GM12878 (cell line): ENCODE results near the gene RNF130. TPM values are rescaled to one million over a fixed set of nuclear protein-coding genes. Genes with fewer than 3 reads are reported as not detected.

Experiments used
- ATAC-seq: fragments of 200-7000 bp; cut with Tn5 transposase; 3 replicates; pipeline ENCODE4 v1.9.1; 2020; ENCODE audit warnings: mild to moderate bottlenecking, moderate library complexity
- BruUV-seq: library from RNA; stranded (reverse); fragments of 400-500 nt; replicated peaks from 2 replicates; lab custom pipeline; 2021; lab: Mats Ljungman, UMichigan
- CTCF ChIA-PET: fragments of 300-600 bp; sonication (Branson Sonifier 250); formaldehyde crosslinking; extraction: SDS; loops from one replicate; lab custom pipeline; 2021; ENCODE audit warnings: inconsistent platforms; lab: Yijun Ruan, JAX
- POLR2A ChIA-PET: fragments of 350-600 bp; formaldehyde crosslinking; extraction: SDS; loops from one replicate; lab custom pipeline; 2021; ENCODE audit warnings: inconsistent platforms; lab: Charles Lee
- RAD21 ChIA-PET: fragments of 300-600 bp; sonication (Branson Sonifier 250); formaldehyde crosslinking; loops from one replicate; lab custom pipeline; 2023; ENCODE audit warnings: antibody characterized with exemption; ENCODE audit not compliant: unreplicated experiment; lab: Charles Lee
- SMC1A ChIA-PET: fragments of 300-600 bp; sonication (Branson Sonifier 250); formaldehyde crosslinking; loops from one replicate; lab custom pipeline; 2023; ENCODE audit not compliant: unreplicated experiment, uncharacterized antibody; lab: Charles Lee
- DNase-seq: peaks from one replicate; pipeline ENCODE4 v3.0.0-alpha.2; 2011; ENCODE audit warnings: low read depth, low spot score
- FAIRE-seq: peaks from 3 replicates; lab custom pipeline; 2011; peaks lifted over from hg19 to GRCh38; lab: Jason Lieb, UNC
- H2AFZ ChIP-seq: 2 replicates; pipeline ENCODE4 v1.6.0; 2011; ENCODE audit warnings: low read depth, low read length, control low read depth; ENCODE audit not compliant: control insufficient read depth
- H3K27ac ChIP-seq: 2 replicates; pipeline ENCODE4 v1.5.1; 2011; ENCODE audit warnings: control low read depth; ENCODE audit not compliant: control insufficient read depth, insufficient read depth
- H3K27me3 ChIP-seq, 2 experiments: replicated peaks in 1 of 2; 2 replicates each; pipeline versions ENCODE4 v1.6.0 to v1.6.1; 2011; ENCODE audit warnings: low read length in 1 of 2; ENCODE audit not compliant: control insufficient read depth in 2 of 2, insufficient read depth in 2 of 2
- H3K36me3 ChIP-seq, 2 experiments: 2 replicates each; pipeline ENCODE4 v1.5.1; 2011; ENCODE audit warnings: low read length in 1 of 2; ENCODE audit not compliant: control insufficient read depth in 2 of 2, insufficient read depth in 2 of 2
- H3K4me1 ChIP-seq: 2 replicates; pipeline ENCODE4 v1.6.1; 2011; ENCODE audit warnings: mild to moderate bottlenecking, low read length, moderate library complexity, mixed read lengths; ENCODE audit not compliant: control insufficient read depth, insufficient read depth
- H3K4me2 ChIP-seq: 2 replicates; pipeline ENCODE4 v1.6.0; 2011; ENCODE audit warnings: control low read depth; ENCODE audit not compliant: control insufficient read depth, insufficient read depth
- H3K4me3 ChIP-seq: fragments of 200-600 bp; sonication (generic); 2 replicates; pipeline ENCODE4 v1.5.1; 2016
- H3K79me2 ChIP-seq: 2 replicates; pipeline ENCODE4 v1.6.0; 2011; ENCODE audit warnings: low read length; ENCODE audit not compliant: control insufficient read depth, insufficient read depth
- H3K9ac ChIP-seq: 2 replicates; pipeline ENCODE4 v1.8.0; 2011; ENCODE audit warnings: low read length, control low read depth, mixed read lengths; ENCODE audit not compliant: control insufficient read depth, insufficient read depth
- H3K9me3 ChIP-seq: replicated peaks from 3 replicates; pipeline ENCODE4 v1.5.1; 2011; ENCODE audit warnings: mild to moderate bottlenecking, low read length; ENCODE audit not compliant: control insufficient read depth, insufficient read depth
- H4K20me1 ChIP-seq: 2 replicates; pipeline ENCODE4 v1.6.0; 2011; ENCODE audit not compliant: control insufficient read depth, insufficient read depth
- CEBPB ChIP-seq, 2 experiments: fragments of 150-350 bp in 1 of 2; IDR thresholded peaks; 2 replicates each; pipeline ENCODE4 v1.6.1; 2012 to 2014; ENCODE audit warnings: low read depth in 2 of 2, low read length in 2 of 2, borderline replicate concordance in 1 of 2, inconsistent platforms in 1 of 2
- HDAC2 ChIP-seq: fragments of 200-600 bp; sonication (generic); IDR thresholded peaks from 2 replicates; pipeline ENCODE4 v1.6.1; 2017
- IRF4 ChIP-seq: IDR thresholded peaks from 2 replicates; pipeline ENCODE4 v1.6.1; 2011; ENCODE audit warnings: low read depth, low read length
- NBN ChIP-seq: fragments of 450-650 bp; IDR thresholded peaks from 2 replicates; pipeline ENCODE4 v1.6.1; 2016
- PRDM15 ChIP-seq: fragments of 450-650 bp; formaldehyde crosslinking; IDR thresholded peaks from 2 replicates; pipeline ENCODE4 v1.4.0; 2020; ENCODE audit warnings: mild to moderate bottlenecking, moderate library complexity
- RB1 ChIP-seq: fragments of 450-650 bp; formaldehyde crosslinking; IDR thresholded peaks from 2 replicates; pipeline ENCODE4 v1.6.1; 2017; ENCODE audit warnings: mild to moderate bottlenecking, borderline replicate concordance
- SUPT20H ChIP-seq: IDR thresholded peaks from 2 replicates; pipeline ENCODE4 v1.6.1; 2011; ENCODE audit warnings: low read depth, mild to moderate bottlenecking, low read length, moderate library complexity, borderline replicate concordance; ENCODE audit not compliant: control insufficient read depth
- WGBS: methylation state at CpG from one replicate; pipeline ENCODE4 v1.1.6; 2016; ENCODE audit warnings: low lambda C conversion rate; ENCODE audit not compliant: insufficient replicate concordance, insufficient coverage; ENCODE audit errors: missing lambda C conversion rate; 5-methylcytosine and 5-hydroxymethylcytosine counted together
- in situ Hi-C: fragments of 300-500 bp; cut with MboI; formaldehyde crosslinking; loops from 9 replicates; pipeline ENCODE4 v1.14.3; 2018; ENCODE audit warnings: mixed read lengths
- intact Hi-C: fragments of 100-400 bp; cut with micrococcal nuclease; formaldehyde crosslinking; loops from one replicate; pipeline ENCODE4 v1.14.2; 2022; ENCODE audit not compliant: unreplicated experiment
- polyA plus RNA-seq, 11 experiments: library from polyadenylated mRNA; depleted of rRNA in 4 of 11; unstranded in 6 of 11; stranded (reverse) in 5 of 11; fragments of >200 nt; fragmentation: Nextera tagmentation in 4 of 11; fragmentation: Illumina TruSeq in 1 of 11; extraction: Ambion mirVana in 4 of 11; extraction: Trizol in 1 of 11; gene quantifications; 1 replicate in 1 of 11; 2 replicates in 10 of 11; pipeline versions ENCODE4 v1.2.1 to v1.2.3, GENCODE V29; 2011 to 2016; ENCODE audit warnings: inconsistent platforms in 2 of 11, missing spikeins in 2 of 11, low read depth in 1 of 11
- total RNA-seq, 4 experiments: library from RNA; depleted of rRNA in 3 of 4; stranded (reverse); fragments of >200 nt in 3 of 4; fragmentation: Illumina TruSeq in 1 of 4; extraction: Trizol in 1 of 4; gene quantifications; 2 replicates each; pipeline versions ENCODE4 v1.2.1 to v1.2.3, GENCODE V29; 2013 to 2021
- TF ChIP-seq, protein P1 (sequence below): fragments of 450-650 bp; IDR thresholded peaks from 2 replicates; pipeline ENCODE4 v1.6.1; 2018; ENCODE audit warnings: borderline replicate concordance, mild to moderate bottlenecking; ENCODE audit not compliant: partially characterized antibody

The RNF130 gene
- total and polyA plus RNA-seq, 10 of the 15 experiments (the other 5 are each of a cell fraction or from before 2014, with no cell fraction given): 0.04 to 0.36 (median 0.11) TPM; not detected in 1

GRCh38 chr5:180043377-180043776 is 28.2 kb downstream of the RNF130 start:
- ATAC-seq: no peak

More at GRCh38 chr5:180043377-180043776, 28.2 kb downstream of the RNF130 start:
- Histone ChIP-seq H2AFZ (no peak overlapping the region), H3K9me3 (no peaks in the 10 kb centered on the region; the same call in 2 of the 3 replicates), H3K4me2 (no peak overlapping the region), H3K9ac (no peak overlapping the region), H3K4me1 (no peaks in the 10 kb centered on the region), H3K36me3 (no peaks in the 10 kb centered on the region), H3K4me3 (no peak overlapping the region), H4K20me1 (no peaks in the 10 kb centered on the region), H3K27ac (no peak overlapping the region), H3K79me2 (no peaks in the 10 kb centered on the region), H3K27me3 (no peaks in the 10 kb centered on the region)
- 17% methylated on average over 4 of the region's 4 CpGs for WGBS
- DNase-seq (no peak), FAIRE-seq (no peak)
- SMC1A ChIA-PET: no interaction called here
- POLR2A ChIA-PET: no interaction called here
- BruUV-seq: no TSS peak
- intact Hi-C loops (no loop called here), in situ Hi-C loops (no loop called here)
- RAD21 ChIA-PET: no interaction called here
- TF ChIP-seq HDAC2: no peak
- TF ChIP-seq RB1: no peak
- TF ChIP-seq PRDM15 (CRISPR knock-in tag): no peak
- TF ChIP-seq CEBPB (IDR thresholded peaks at IDR 0.05; ENCODE audit: borderline replicate concordance in 1 of 2, low read depth in 2 of 2, low read length in 2 of 2): no peak
- TF ChIP-seq SUPT20H: no peak
- TF ChIP-seq IRF4: no peak
- no peak for TF ChIP-seq NBN
- TF ChIP-seq, protein P1, sequence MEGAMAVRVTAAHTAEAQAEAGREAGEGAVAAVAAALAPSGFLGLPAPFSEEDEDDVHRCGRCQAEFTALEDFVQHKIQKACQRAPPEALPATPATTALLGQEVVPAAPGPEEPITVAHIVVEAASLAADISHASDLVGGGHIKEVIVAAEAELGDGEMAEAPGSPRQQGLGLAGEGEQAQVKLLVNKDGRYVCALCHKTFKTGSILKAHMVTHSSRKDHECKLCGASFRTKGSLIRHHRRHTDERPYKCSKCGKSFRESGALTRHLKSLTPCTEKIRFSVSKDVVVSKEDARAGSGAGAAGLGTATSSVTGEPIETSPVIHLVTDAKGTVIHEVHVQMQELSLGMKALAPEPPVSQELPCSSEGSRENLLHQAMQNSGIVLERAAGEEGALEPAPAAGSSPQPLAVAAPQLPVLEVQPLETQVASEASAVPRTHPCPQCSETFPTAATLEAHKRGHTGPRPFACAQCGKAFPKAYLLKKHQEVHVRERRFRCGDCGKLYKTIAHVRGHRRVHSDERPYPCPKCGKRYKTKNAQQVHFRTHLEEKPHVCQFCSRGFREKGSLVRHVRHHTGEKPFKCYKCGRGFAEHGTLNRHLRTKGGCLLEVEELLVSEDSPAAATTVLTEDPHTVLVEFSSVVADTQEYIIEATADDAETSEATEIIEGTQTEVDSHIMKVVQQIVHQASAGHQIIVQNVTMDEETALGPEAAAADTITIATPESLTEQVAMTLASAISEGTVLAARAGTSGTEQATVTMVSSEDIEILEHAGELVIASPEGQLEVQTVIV: no peak
- CTCF ChIA-PET: no interaction called here
